GM12801 (cell line): ENCODE data around the gene ZEB2.

ENCODE experiments used
- CTCF ChIP-seq: IDR thresholded peaks from one replicate; pipeline ENCODE4 v1.5.1; 2011; ENCODE audit warnings: control low read depth; ENCODE audit not compliant: insufficient read length; ENCODE audit errors: extremely low read depth

The ZEB2 gene

GRCh38 chr2:144385381-144385780, 134.5 kb downstream of the ZEB2 start:
- no peak for TF ChIP-seq CTCF

- no peak for TF ChIP-seq CTCF
Observed at GRCh38 chr2:144383571-144384100, 136.3 kb downstream of the ZEB2 start.

- no peak for TF ChIP-seq CTCF
Observed at GRCh38 chr2:144382849-144383248, 137.1 kb downstream of the ZEB2 start.

GRCh38 chr2:144381716-144382115, 138.2 kb downstream of the ZEB2 start:
- no peak for TF ChIP-seq CTCF

GRCh38 chr2:144379851-144380311, 140.0 kb downstream of the ZEB2 start:
- no peak for TF ChIP-seq CTCF

- TF ChIP-seq CTCF, result no peak
Observed at GRCh38 chr2:144378551-144378950, 141.4 kb downstream of the ZEB2 start.

- TF ChIP-seq CTCF, result no peak
Observed at GRCh38 chr2:144377914-144378313, 142.0 kb downstream of the ZEB2 start.

- TF ChIP-seq CTCF, result no peak
Observed at GRCh38 chr2:144376926-144377325, 143.0 kb downstream of the ZEB2 start.
